ENCODE data around the gene KATNB1.
"Not testable (repeated sequence)": the region's sequence is repeated elsewhere in the genome, so short reads cannot be mapped to it uniquely, and the experiment has no call there.

Gene KATNB1

DNA sequence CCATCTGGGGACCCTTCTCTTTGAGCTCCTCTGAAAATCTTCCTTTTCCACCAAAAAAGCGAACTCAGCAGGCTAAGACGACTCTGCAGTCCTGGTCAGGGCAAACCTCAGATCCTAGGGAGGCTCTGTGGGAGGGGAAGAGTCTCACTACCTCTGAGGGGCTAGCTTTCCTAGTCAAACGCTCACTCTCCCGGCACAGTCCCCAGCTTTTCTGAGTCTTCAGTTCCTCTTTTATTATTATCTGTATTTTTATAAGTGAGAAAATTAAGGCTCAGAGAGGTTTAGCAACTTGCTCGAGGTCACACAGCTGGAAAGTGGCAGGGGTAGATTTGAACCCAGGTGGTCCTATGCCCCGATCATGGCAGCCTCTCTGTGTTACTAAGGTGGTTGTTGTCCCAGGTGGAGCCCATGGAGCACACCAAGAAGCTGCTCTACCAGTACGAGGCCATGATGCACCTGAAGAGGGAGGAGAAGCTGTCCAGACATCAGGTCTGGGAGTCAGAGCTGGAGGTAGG, 9.1 kb upstream of the KATNB1 start:
- no peak for DNase-seq

- DNase-seq, result no peak
These were observed 8.0 kb upstream of the KATNB1 start for GRCh38 chr16:57727610-57728009.

GRCh38 chr16:57728336-57729181, 7.0 kb upstream of the KATNB1 start:
- DNase-seq, result peak in 1 of 2 donors; percentile 11

DNA sequence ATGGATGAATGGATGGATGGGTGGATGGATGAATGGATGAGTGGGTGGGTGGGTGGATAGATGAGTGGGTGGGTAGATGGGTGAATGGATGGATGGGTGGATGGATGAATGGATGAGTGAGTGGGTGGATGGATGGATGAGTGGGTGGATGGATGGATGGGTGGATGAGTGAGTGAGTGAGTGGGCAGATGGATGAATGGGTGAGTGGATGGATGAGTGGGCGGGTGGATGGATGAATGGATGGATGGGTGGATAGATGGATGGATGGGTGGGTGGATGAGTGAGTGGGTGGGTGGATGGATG, 6.4 kb upstream of the KATNB1 start:
- DNase-seq, result no peak

DNA sequence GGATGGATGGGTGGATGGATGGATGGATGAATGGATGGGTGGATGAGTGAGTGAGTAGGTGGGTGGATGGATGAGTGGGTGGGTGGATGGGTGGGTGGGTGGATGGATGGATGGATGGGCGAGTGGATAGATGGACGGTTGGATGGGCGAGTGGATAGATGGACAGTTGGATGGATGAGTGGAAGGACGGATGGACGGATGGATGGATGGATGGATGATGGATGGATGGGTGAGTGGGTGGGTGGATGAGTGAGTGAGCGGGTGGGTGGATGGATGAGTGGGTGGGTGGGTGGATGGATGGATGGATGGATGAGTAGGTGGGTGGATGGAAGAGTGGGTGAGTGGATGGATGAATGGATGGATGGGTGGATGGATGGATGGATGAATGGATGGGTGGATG, 5.7 kb upstream of the KATNB1 start:
- DNase-seq, result not testable (repeated sequence)

DNA sequence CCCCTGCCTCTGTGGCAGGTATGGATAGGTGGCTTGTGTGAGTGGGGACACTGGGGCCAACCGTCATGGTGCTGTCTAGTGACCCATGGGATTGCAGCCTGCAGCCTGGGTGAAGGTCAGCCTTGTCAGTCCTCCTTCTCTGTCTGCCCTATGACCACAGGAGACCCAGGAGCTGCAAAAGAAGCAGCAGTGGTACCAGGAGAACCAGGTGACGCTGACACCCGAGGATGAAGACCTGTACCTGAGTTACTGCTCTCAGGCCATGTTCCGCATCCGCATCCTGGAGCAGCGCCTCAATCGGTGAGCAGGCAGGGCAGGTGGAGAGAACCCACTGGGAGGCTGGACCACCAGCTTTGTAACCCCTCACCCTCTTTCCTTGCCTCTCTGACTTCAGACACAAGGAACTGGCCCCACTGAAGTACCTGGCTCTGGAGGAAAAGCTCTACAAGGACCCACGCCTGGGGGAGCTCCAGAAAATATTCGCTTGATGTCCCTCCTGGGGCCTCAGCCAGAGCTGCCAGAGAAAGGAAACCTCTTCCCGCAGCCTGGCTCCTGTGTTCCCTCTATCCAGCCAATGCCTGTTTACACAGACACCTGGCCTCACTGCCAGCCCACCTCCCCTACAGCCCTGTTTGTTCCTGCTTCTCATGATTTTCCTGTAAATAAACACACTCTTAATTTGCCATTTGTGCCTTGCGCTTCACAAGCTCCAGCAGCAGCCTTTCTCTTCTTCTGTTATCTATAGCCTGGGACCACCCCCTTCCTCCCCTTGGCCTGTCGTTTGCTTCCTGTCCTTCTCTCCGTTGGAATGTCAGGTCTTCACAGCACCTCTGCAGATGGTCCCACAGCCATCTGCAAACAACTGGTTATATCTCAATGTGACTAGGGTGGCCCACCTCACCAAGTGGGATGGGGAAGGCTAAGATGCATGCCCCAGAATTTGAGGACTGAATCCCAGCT, 4.5 kb upstream of the KATNB1 start:
- no peak for DNase-seq

- peak; percentile 73 to 81 for DNase-seq
These were observed 3.5 kb upstream of the KATNB1 start for GRCh38 chr16:57732037-57732436.

DNA sequence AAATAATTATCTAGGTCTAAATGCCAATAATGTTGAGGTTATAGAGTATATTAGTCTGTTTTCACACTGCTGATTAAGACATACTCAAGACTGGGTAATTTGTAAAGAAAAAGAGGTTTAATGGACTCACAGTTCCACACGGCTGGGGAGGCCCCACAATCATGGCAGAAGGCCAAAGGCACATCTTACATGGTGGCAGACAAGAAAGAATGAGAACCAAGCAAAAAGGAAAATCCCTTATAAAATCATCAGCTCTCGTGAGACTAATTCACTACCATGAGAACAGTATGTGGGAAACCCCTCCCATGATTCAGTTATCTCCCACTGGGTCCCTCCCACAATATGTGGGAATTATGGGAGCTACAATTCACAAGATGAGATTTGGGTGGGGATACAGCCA, 2.9 kb upstream of the KATNB1 start:
- DNase-seq, result peak in 1 of 2 donors; percentile 39

GRCh38 chr16:57734308-57734924, 1.2 kb upstream of the KATNB1 start:
- no peak for DNase-seq

DNA sequence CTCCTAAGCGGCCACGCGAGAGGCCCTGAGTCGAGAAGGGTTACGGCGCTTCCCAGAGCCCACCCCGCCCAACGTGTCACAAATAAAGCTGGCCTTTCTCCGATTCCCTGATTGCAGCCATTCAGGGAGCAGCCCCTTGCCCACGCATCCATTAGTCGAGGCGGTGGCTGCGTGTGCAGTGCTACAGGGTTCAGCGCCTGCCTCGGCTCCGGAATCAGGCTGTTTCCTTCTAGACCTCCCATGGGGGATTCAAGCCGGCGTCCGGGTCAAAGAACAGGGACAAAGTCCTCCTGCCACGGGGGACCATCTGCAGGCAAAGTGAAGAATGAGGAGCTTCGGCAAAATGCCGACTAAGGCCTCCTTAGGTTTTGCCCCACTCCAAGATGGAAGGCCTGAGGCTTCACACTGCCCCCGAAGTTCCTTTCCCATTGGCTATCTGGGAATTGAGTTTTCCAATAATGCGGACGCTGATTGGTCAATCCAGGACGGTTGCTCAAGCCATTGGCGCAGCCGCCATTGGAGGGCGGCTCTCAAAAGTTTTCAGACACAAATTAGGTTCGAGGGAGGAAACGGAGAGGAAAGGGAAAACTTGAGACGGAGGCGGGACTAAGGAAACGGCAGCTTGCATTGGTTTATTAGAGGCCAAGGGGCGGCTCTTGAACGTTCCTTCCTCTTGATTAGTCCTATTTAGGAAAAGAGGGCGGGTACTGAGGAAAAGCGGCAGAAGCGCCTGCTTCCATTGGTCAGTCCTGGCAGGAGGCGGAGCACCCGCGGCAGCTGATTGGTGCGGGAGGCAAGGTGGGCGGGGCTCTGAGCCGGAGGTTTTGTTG, 430 bp upstream of the KATNB1 start:
- DNase-seq, result peak; percentile 100

- DNase-seq, result peak; percentile 57 to 71
These were observed 1.1 kb downstream of the KATNB1 start for GRCh38 chr16:57736419-57737351.

DNA sequence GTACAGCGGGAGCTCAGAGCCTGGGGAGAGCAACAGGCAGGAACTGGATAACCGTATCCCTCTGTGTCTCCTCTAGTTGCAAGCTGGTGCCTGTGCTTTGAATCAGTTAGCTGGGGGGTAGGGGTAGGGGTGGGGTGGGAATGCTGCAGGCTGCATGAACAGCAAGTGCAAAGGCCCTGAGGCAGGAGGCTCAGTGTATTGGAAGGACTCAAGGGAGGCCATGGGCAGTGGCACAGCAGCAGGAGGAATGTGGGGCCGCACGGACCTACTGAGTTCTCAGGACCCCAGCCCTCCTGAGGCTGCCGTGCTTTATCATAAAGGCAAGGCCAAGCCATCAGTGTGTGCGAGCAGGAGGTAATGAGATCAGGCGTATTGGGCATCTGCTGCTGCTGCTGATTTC, 3.3 kb downstream of the KATNB1 start:
- no peak for DNase-seq

- DNase-seq, result no peak
These were observed 4.3 kb downstream of the KATNB1 start for GRCh38 chr16:57739756-57740422.

- DNase-seq, result no peak
These were observed 5.0 kb downstream of the KATNB1 start for GRCh38 chr16:57740423-57741071.

DNA sequence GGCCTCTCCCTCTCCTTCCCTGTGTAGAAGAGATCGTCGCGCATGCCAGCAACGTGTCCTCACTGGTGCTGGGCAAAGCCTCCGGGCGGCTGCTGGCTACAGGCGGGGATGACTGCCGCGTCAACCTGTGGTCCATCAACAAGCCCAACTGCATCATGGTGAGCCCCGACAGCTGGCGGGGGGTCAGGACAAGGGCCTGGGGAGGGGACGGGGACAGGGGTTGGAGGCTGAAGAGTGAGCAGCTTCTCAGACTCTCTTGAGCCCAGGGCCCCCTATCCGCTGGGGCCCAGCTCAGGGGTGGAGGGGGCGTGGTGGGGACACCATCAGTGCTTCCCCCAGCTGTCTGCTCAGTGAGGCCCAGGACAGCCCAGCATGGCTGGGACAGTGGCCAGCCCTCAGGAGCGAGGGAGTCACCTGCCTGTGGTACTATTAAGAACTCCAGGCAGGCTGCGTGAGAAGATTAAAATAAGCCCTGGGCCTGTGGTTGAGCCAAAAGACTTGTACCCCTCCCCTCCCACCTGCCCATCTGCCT, 6.2 kb downstream of the KATNB1 start:
- DNase-seq, result no peak

GRCh38 chr16:57742543-57742942, 7.0 kb downstream of the KATNB1 start:
- DNase-seq, result no peak

- DNase-seq, result no peak
These were observed 7.9 kb downstream of the KATNB1 start for GRCh38 chr16:57743458-57743857.

- DNase-seq, result no peak
These were observed 8.5 kb downstream of the KATNB1 start for GRCh38 chr16:57743886-57744641.

GRCh38 chr16:57744642-57744903, 9.0 kb downstream of the KATNB1 start:
- DNase-seq, result no peak

All from inflammatory macrophage treated with lipopolysaccharide for 1 hour (primary cell).